ENCODE measurements around the gene GPC1. TPM values are rescaled to one million over a fixed set of nuclear protein-coding genes. Genes with fewer than 3 reads are reported as not detected.

GPC1 gene
- total RNA-seq, 1 donor from 2014 or later, result 58.0 TPM

DNA sequence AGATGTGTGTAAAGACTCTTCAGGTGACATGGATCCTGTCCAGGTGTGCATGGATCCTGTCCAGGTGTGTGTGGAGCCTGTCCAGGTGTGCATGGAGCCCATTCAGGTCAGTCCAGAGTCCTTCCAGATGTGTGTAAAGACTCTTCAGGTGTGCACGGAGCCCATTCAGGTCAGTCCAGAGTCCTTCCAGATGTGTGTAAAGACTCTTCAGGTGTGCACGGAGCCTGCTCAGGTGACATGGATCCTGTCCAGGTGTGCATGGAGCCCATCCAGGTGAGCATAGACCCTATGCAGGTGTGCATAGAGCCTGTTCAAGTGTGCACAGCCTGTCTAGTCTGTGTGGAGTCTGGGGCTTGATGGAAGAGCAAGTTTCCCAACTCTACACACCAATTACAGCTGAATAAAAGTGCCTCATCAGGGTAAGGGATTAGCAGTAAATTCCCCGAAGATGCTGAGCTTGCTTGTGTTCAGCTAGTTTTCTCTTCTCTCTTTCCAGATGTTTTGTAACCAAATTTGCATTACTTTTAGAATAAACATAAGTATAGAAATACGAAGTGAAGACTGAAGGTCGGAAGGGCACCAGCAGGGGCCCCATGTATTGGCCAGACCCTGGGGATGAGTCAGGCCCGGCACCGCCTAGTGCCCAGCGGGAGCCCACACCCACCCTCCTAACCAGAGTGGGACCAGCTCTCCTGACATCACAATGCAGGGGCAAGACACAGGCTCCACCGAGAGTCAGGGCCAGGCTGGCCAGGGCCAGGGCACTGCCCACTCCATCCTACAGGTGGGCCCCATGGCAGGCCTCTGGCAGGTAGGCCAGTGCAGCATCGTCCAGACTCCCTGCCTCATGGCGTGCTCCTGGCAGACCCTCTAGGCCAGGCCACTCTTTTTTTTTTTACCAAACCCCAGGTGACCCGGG, 38.6 kb upstream of the GPC1 start:
- H3K4me3 Mint-ChIP-seq, result no peak overlapping the region
- H3K36me3 Mint-ChIP-seq, result no peaks in the 10 kb centered on the region
- no peaks in the 10 kb centered on the region for H3K9me3 Mint-ChIP-seq
- H3K27ac Mint-ChIP-seq, result no peak overlapping the region
- TF ChIP-seq, protein P1, sequence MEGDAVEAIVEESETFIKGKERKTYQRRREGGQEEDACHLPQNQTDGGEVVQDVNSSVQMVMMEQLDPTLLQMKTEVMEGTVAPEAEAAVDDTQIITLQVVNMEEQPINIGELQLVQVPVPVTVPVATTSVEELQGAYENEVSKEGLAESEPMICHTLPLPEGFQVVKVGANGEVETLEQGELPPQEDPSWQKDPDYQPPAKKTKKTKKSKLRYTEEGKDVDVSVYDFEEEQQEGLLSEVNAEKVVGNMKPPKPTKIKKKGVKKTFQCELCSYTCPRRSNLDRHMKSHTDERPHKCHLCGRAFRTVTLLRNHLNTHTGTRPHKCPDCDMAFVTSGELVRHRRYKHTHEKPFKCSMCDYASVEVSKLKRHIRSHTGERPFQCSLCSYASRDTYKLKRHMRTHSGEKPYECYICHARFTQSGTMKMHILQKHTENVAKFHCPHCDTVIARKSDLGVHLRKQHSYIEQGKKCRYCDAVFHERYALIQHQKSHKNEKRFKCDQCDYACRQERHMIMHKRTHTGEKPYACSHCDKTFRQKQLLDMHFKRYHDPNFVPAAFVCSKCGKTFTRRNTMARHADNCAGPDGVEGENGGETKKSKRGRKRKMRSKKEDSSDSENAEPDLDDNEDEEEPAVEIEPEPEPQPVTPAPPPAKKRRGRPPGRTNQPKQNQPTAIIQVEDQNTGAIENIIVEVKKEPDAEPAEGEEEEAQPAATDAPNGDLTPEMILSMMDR (conservative IDR thresholded peaks at IDR 0.05), result no peak
- H3K4me1 Mint-ChIP-seq (ENCODE audit: unreplicated experiment), result peaks cover 5% of the 10 kb centered on the region
- peak; percentile 63 for DNase-seq (ENCODE audit: extremely low spot score, unreplicated experiment)
- no peaks in the 10 kb centered on the region for H3K27me3 Mint-ChIP-seq

DNA sequence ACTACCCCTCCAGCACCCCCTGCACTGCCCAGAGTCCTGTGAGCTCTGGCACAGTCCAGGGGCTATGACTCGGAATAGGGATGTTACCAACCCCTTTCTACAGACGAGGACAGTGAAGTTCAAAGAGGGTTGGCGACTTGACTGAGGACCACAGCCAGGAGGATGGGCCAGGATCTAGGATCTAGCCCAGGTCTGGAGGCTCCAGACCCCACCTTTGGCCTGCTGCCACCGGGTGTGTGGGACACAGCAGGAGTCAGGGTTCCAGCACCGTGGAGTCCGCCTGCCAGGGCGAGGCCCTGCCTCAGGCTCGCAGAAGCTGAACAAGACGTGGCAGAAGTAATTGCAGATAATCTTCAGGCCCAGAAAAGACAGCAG, 37.9 kb upstream of the GPC1 start:
- Mint-ChIP-seq H3K36me3 (no peaks in the 10 kb centered on the region), H3K27me3 (no peaks in the 10 kb centered on the region), H3K9me3 (no peaks in the 10 kb centered on the region), H3K4me1 (ENCODE audit: unreplicated experiment) (peaks cover 4% of the 10 kb centered on the region), H3K27ac (no peak overlapping the region), H3K4me3 (no peak overlapping the region)
- DNase-seq (ENCODE audit: extremely low spot score, unreplicated experiment), result no peak
- TF ChIP-seq, protein P1 (conservative IDR thresholded peaks at IDR 0.05), result no peak

DNA sequence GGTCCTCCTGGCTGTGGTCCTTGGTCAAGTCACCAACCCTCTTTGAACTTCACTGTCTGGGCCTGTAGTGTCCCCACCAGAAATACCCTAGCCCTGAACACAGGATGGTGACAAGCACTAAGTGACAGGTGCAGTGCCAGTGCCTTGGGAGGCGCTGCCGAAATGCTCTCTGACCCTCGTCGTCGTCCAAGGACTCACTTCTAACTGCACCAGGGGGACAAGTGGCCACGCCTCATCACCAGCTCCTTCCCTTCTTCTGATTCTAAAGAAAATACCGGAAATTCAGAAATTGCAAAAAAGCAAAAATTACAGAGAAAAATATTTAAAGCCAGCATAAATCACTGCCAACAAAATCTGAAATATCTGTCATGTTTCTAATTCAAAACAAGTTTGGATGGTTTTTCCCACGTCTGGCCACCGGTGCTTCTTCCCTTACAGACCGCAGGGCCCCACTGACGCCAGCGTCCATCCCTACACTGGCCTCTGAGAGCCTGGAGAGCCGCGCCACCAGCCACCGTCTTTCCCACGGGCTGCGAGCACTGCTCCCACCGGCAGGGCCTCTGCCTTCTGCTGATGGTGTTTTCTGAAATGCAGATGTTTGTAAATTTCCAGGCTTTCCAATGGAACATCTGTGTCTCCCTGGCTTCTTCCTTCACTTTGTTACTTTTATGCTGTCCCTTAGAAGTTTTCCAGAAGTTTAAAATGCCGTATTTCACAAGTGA, 37.4 kb upstream of the GPC1 start:
- Mint-ChIP-seq H3K27me3 (no peaks in the 10 kb centered on the region), H3K36me3 (no peaks in the 10 kb centered on the region), H3K4me1 (ENCODE audit: unreplicated experiment) (no peaks in the 10 kb centered on the region), H3K27ac (no peak overlapping the region), H3K4me3 (no peak overlapping the region), H3K9me3 (no peaks in the 10 kb centered on the region)
- TF ChIP-seq, protein P1 (conservative IDR thresholded peaks at IDR 0.05), result no peak
- no peak for DNase-seq (ENCODE audit: extremely low spot score, unreplicated experiment)

DNA sequence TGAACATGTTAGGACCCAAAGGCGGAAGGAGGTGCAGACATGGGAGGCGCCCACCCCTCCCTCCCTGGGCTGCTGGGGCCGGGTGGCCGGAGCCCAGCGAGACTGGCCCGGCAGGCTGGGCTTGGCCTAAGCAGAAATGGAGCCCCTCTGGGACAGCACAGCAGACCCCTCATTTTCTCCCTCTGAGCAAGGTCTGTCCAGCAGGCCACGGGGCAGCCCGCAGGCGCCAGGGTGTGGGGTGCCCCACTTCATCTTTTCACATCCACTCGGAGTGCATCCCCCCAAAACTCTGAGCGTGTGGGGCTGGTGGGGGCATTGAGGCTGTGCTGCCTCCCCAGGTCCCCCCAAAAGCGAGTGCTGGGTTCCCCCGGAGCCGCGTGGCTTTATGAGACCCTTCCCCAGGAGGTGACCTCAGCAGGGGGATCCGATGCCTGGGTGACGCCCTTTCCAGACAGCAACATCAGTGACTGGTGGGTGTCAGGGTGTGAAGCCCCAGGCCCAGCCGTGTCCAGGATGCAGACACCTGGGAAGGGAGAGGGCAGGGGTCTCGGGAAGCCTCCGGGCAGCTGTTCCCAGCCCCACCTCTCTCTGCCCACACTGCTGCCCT, 36.7 kb upstream of the GPC1 start:
- no peak overlapping the region for H3K27ac Mint-ChIP-seq
- TF ChIP-seq, protein P1 (conservative IDR thresholded peaks at IDR 0.05), result no peak
- no peaks in the 10 kb centered on the region for H3K36me3 Mint-ChIP-seq
- H3K9me3 Mint-ChIP-seq, result no peaks in the 10 kb centered on the region
- no peaks in the 10 kb centered on the region for H3K27me3 Mint-ChIP-seq
- H3K4me3 Mint-ChIP-seq, result no peak overlapping the region
- H3K4me1 Mint-ChIP-seq (ENCODE audit: unreplicated experiment), result peaks cover 5% of the 10 kb centered on the region
- peak; percentile 63 for DNase-seq (ENCODE audit: extremely low spot score, unreplicated experiment)

DNA sequence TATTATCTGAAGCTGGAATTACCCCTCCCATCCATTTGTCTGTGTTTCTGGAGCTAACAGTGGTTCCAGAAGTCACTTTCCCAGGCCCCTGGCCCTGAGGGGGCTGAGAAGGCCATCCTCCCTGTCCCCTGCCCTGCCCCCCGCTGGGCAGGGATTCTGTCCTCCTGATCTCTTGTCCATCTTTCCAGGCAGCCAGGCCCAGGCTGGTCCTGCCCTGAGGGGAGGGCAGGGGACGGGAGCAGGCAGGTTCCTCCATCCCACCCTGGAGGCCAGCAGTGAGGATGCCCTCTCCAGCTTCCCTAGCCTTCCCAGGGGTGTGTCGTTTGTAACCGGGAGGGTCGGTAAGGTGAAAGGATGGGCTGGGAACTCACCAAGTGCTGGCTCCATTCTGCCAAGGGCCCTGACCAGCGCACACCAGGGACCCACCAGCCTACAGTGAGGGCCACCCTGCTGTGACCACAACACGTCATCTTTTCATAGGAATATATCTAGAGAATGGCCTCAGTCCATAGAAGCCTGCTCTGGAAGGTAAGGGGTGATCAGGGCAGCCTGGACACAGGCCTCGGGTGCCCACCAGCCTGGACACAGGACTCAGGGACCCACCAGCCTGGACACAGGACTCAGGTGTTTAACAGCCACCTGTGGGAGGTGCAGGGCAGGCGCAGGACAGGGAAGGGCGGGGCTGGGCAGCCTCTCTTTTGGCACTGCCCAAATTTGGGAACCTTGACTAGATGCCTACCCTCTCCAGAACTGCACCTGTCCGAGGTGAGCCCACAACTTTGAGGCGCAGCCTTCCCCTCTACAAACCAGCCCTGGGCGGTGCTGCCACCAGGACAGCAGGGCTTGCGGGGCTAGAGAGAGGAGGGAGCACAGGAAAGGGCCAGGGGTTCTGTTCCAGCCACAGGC, 35.8 kb upstream of the GPC1 start:
- Mint-ChIP-seq H3K4me1 (ENCODE audit: unreplicated experiment) (peaks cover 5% of the 10 kb centered on the region), H3K27ac (no peak overlapping the region), H3K9me3 (no peaks in the 10 kb centered on the region), H3K27me3 (no peaks in the 10 kb centered on the region), H3K4me3 (no peak overlapping the region), H3K36me3 (no peaks in the 10 kb centered on the region)
- TF ChIP-seq, protein P1 (conservative IDR thresholded peaks at IDR 0.05), result no peak
- DNase-seq (ENCODE audit: extremely low spot score, unreplicated experiment), result peak; percentile 57
